Osteocyte (in vitro differentiated cells): ENCODE data around the gene RCCD1. TPM values are rescaled to one million over a fixed set of nuclear protein-coding genes. Genes with fewer than 3 reads are reported as not detected.

ENCODE experiments used
- DNase-seq: peaks from one replicate; pipeline ENCODE4 v3.0.0; 2021; ENCODE audit warnings: mixed read lengths; ENCODE audit not compliant: unreplicated experiment; ENCODE audit errors: extremely low spot score
- H3K27ac Mint-ChIP-seq: one replicate; pipeline ENCODE4 v1.8.0; 2021; ENCODE audit warnings: mild to moderate bottlenecking, mixed read lengths; ENCODE audit not compliant: unreplicated experiment
- H3K27me3 Mint-ChIP-seq: one replicate; pipeline ENCODE4 v1.8.0; 2021; ENCODE audit warnings: mixed read lengths; ENCODE audit not compliant: unreplicated experiment
- H3K36me3 Mint-ChIP-seq: one replicate; pipeline ENCODE4 v1.8.0; 2021; ENCODE audit warnings: mixed read lengths; ENCODE audit not compliant: unreplicated experiment
- H3K4me1 Mint-ChIP-seq: one replicate; pipeline ENCODE4 v1.8.0; 2021; ENCODE audit warnings: mixed read lengths; ENCODE audit not compliant: unreplicated experiment
- H3K4me3 Mint-ChIP-seq: one replicate; pipeline ENCODE4 v1.8.0; 2021; ENCODE audit warnings: mild to moderate bottlenecking, moderate library complexity, mixed read lengths; ENCODE audit not compliant: unreplicated experiment
- H3K9me3 Mint-ChIP-seq: one replicate; pipeline ENCODE4 v1.8.0; 2021; ENCODE audit warnings: mixed read lengths; ENCODE audit not compliant: unreplicated experiment
- total RNA-seq: library from RNA; stranded (reverse); gene quantifications from 2 replicates; pipeline ENCODE4 v1.2.1, GENCODE V29; 2021
- TF ChIP-seq, protein P1 (sequence below): fragments of 200-600 bp; sonication (generic); IDR thresholded peaks from 2 replicates; pipeline ENCODE4 v1.5.0; 2021; ENCODE audit warnings: antibody characterized with exemption, mild to moderate bottlenecking, moderate library complexity

RCCD1 gene
- total RNA-seq, 1 donor from 2014 or later, result 12.0 TPM

DNA sequence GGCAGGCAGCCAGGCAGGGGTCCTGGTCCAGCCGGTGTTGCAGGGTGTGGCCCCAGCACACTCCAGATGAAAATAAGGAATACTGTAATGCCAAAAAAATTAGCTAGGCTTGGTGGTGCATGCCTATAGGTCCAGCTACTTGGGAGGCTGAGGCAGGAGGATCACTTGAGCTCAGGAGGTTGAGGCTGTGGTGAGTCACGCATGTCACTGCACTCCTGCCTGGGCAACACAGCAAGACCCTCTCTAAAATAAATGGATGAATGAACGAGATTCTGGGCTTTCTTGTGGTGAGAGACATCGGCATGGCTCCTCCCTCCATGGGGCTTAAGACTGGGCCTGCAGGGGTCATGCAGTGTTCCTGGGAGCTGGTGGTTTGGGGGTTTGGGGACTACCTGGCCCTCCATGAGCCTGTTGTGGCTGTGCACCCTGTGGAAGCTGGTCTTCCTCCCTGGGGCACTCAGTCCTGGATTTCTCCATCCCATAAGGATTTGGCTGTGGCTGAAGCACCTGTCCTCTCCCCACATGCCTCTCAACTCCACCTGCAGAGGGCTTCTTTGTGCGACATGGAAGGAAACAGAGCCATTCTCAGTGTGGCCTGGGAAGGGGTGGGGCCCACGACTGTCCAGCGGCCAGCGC is 7.6 kb upstream of the RCCD1 start:
- Mint-ChIP-seq H3K9me3 (no peaks in the 10 kb centered on the region), H3K4me3 (no peak overlapping the region), H3K36me3 (peaks cover 48% of the 10 kb centered on the region), H3K27me3 (no peaks in the 10 kb centered on the region), H3K4me1 (no peaks in the 10 kb centered on the region), H3K27ac (no peak overlapping the region)
- DNase-seq, result no peak
- TF ChIP-seq, protein P1, sequence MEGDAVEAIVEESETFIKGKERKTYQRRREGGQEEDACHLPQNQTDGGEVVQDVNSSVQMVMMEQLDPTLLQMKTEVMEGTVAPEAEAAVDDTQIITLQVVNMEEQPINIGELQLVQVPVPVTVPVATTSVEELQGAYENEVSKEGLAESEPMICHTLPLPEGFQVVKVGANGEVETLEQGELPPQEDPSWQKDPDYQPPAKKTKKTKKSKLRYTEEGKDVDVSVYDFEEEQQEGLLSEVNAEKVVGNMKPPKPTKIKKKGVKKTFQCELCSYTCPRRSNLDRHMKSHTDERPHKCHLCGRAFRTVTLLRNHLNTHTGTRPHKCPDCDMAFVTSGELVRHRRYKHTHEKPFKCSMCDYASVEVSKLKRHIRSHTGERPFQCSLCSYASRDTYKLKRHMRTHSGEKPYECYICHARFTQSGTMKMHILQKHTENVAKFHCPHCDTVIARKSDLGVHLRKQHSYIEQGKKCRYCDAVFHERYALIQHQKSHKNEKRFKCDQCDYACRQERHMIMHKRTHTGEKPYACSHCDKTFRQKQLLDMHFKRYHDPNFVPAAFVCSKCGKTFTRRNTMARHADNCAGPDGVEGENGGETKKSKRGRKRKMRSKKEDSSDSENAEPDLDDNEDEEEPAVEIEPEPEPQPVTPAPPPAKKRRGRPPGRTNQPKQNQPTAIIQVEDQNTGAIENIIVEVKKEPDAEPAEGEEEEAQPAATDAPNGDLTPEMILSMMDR, result no peak

DNA sequence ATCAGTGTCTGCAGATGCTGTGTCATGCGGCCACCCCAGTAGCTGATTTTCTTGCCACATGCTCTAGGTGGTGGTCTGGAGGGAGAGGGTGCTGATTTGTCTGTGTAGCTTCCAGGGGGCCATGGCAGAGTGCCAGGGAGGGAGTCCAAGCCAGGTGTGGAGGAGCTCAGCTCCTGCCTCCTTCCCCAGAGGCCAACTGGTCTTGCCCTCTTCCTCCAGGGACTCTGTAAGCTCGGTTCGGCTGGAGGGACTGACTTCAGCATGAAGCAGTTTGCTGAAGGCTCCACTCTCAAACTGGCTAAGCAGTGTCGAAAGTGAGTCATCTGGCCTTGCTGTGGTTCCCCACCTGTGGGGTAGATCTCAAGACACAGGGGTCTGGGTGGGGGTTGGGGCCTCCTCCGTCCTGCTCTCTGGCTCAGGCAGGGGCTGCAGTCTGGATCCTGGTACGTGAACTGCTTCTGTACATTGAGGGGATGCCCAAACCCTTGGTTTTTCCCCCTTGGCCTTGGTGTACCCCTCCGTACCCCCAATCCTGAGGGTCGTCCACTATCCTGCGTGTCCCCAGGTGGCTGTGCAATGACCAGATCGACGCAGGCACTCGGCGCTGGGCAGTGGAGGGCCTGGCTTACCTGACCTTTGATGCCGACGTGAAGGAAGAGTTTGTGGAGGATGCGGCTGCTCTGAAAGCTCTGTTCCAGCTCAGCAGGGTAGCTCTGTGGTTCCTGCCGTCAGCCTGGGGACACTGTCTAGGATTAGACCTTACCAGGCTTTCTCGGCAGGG is 6.9 kb upstream of the RCCD1 start:
- DNase-seq, result no peak
- H3K9me3 Mint-ChIP-seq, result no peaks in the 10 kb centered on the region
- no peaks in the 10 kb centered on the region for H3K4me1 Mint-ChIP-seq
- H3K27ac Mint-ChIP-seq, result no peak overlapping the region
- H3K36me3 Mint-ChIP-seq, result peaks cover 46% of the 10 kb centered on the region
- TF ChIP-seq, protein P1, result no peak
- H3K4me3 Mint-ChIP-seq, result no peak overlapping the region
- no peaks in the 10 kb centered on the region for H3K27me3 Mint-ChIP-seq

GRCh38 chr15:90948506-90948905 is 6.2 kb upstream of the RCCD1 start:
- DNase-seq, result no peak
- no peaks in the 10 kb centered on the region for H3K9me3 Mint-ChIP-seq
- no peaks in the 10 kb centered on the region for H3K4me1 Mint-ChIP-seq
- peaks cover 46% of the 10 kb centered on the region for H3K36me3 Mint-ChIP-seq
- TF ChIP-seq, protein P1, result no peak
- no peak overlapping the region for H3K4me3 Mint-ChIP-seq
- no peak overlapping the region for H3K27ac Mint-ChIP-seq
- H3K27me3 Mint-ChIP-seq, result no peaks in the 10 kb centered on the region

- no peaks in the 10 kb centered on the region for H3K27me3 Mint-ChIP-seq
- no peak overlapping the region for H3K27ac Mint-ChIP-seq
- no peak for DNase-seq
- H3K36me3 Mint-ChIP-seq, result peaks cover 39% of the 10 kb centered on the region
- H3K4me1 Mint-ChIP-seq, result peaks cover 3% of the 10 kb centered on the region
- H3K4me3 Mint-ChIP-seq, result no peak overlapping the region
- TF ChIP-seq, protein P1, result no peak
- H3K9me3 Mint-ChIP-seq, result no peaks in the 10 kb centered on the region
These were observed 4.6 kb upstream of the RCCD1 start for GRCh38 chr15:90949979-90950675.

- no peaks in the 10 kb centered on the region for H3K9me3 Mint-ChIP-seq
- no peak for DNase-seq
- H3K36me3 Mint-ChIP-seq, result peaks cover 39% of the 10 kb centered on the region
- H3K27me3 Mint-ChIP-seq, result no peaks in the 10 kb centered on the region
- peaks cover 9% of the 10 kb centered on the region for H3K4me1 Mint-ChIP-seq
- TF ChIP-seq, protein P1, result no peak
- H3K4me3 Mint-ChIP-seq, result no peak overlapping the region
- H3K27ac Mint-ChIP-seq, result no peak overlapping the region
These were observed 4.0 kb upstream of the RCCD1 start for GRCh38 chr15:90950676-90951075.
